Measurements from ENCODE around the gene C12orf54. TPM values are rescaled to one million over a fixed set of nuclear protein-coding genes. Genes with fewer than 3 reads are reported as not detected.
"Not testable (repeated sequence)": the region's sequence is repeated elsewhere in the genome, so short reads cannot be mapped to it uniquely, and the experiment has no call there.

C12orf54 gene
- total RNA-seq: not detected

- no peak for DNase-seq (ENCODE audit: low spot score in 2 of 2)
- Histone ChIP-seq H3K36me3 (no peaks in the 10 kb centered on the region), H3K4me3 (no peak within 1 kb of the TSS), H3K4me1 (no peaks in the 10 kb centered on the region), H3K27me3 (no peaks in the 10 kb centered on the region), H3K27ac (no peak within 1 kb of the TSS), H3K9me3 (no peaks in the 10 kb centered on the region)
- intact Hi-C loops (cut with DNase I): no loop called here
- TF ChIP-seq CTCF (IDR thresholded peaks at IDR 0.05): no peak
These were observed at the start of gene C12orf54 for GRCh38 chr12:48482198-48482597. C12orf54 (plus strand) TSS chr12:48482498; CDS start chr12:48483297, 799 bp downstream.

- intact Hi-C loops (cut with DNase I); H3K4me3 ChIP-seq; H3K27me3 ChIP-seq; DNase-seq (ENCODE audit: low spot score in 2 of 2); H3K36me3 ChIP-seq; H3K4me1 ChIP-seq; H3K27ac ChIP-seq: not testable (repeated sequence)
- H3K9me3 ChIP-seq: peaks cover 0 to 23% of the 10 kb centered on the region in 2 donors
These were observed 48.3 kb upstream of the C12orf54 start for GRCh38 chr12:48434016-48434415.

- H3K4me3 ChIP-seq: no peak overlapping the region
- peaks cover 0 to 2% of the 10 kb centered on the region in 2 donors for H3K9me3 ChIP-seq
- intact Hi-C loops (cut with DNase I): no loop called here
- TF ChIP-seq CTCF (IDR thresholded peaks at IDR 0.05): no peak
- no peaks in the 10 kb centered on the region for H3K4me1 ChIP-seq
- no peak overlapping the region for H3K27ac ChIP-seq
- no peak for DNase-seq (ENCODE audit: low spot score in 2 of 2)
- no peaks in the 10 kb centered on the region for H3K36me3 ChIP-seq
- no peaks in the 10 kb centered on the region for H3K27me3 ChIP-seq
These were observed 41.2 kb upstream of the C12orf54 start for GRCh38 chr12:48441069-48441468.

- H3K27ac ChIP-seq: no peak overlapping the region
- H3K9me3 ChIP-seq: no peaks in the 10 kb centered on the region
- intact Hi-C loops (cut with DNase I): no loop called here
- no peaks in the 10 kb centered on the region for H3K36me3 ChIP-seq
- H3K27me3 ChIP-seq: no peaks in the 10 kb centered on the region
- no peaks in the 10 kb centered on the region for H3K4me1 ChIP-seq
- DNase-seq (ENCODE audit: low spot score in 2 of 2): no peak
- no peak for TF ChIP-seq CTCF (IDR thresholded peaks at IDR 0.05)
- no peak overlapping the region for H3K4me3 ChIP-seq
These were observed 40.0 kb upstream of the C12orf54 start for GRCh38 chr12:48442179-48442847.

- TF ChIP-seq CTCF (IDR thresholded peaks at IDR 0.05): no peak
- intact Hi-C loops (cut with DNase I): no loop called here
- H3K36me3 ChIP-seq: no peaks in the 10 kb centered on the region
- no peak overlapping the region for H3K27ac ChIP-seq
- peaks cover 0 to 7% of the 10 kb centered on the region in 2 donors for H3K9me3 ChIP-seq
- no peak overlapping the region for H3K4me3 ChIP-seq
- DNase-seq (ENCODE audit: low spot score in 2 of 2): no peak
- no peaks in the 10 kb centered on the region for H3K4me1 ChIP-seq
- no peaks in the 10 kb centered on the region for H3K27me3 ChIP-seq
These were observed 36.8 kb upstream of the C12orf54 start for GRCh38 chr12:48445538-48445937.

- no peak for TF ChIP-seq CTCF (IDR thresholded peaks at IDR 0.05)
- intact Hi-C loops (cut with DNase I): no loop called here
These were observed 36.0 kb upstream of the C12orf54 start for GRCh38 chr12:48446161-48446776.

More at GRCh38 chr12:48446161-48446776, 36.0 kb upstream of the C12orf54 start:
- Histone ChIP-seq H3K27ac (no peak overlapping the region), H3K27me3 (no peaks in the 10 kb centered on the region), H3K9me3 (peaks cover 0 to 7% of the 10 kb centered on the region in 2 donors), H3K4me3 (no peak overlapping the region), H3K36me3 (no peaks in the 10 kb centered on the region), H3K4me1 (no peaks in the 10 kb centered on the region)
- no peak for DNase-seq (ENCODE audit: low spot score in 2 of 2)

All from ascending aorta (tissue), 2 donors.